HG03432 (cell line): Measurements from ENCODE around the gene PERM1.
"Not testable (repeated sequence)": the region's sequence is repeated elsewhere in the genome, so short reads cannot be mapped to it uniquely, and the experiment has no call there.

Source experiments
- ATAC-seq: cut with Tn5 transposase; IDR thresholded peaks from one replicate; pipeline ENCODE4 v1.9.1; 2021; ENCODE audit warnings: mild to moderate bottlenecking, moderate library complexity; ENCODE audit not compliant: unreplicated experiment

PERM1 gene

GRCh38 chr1:1014799-1015681 is 33.1 kb upstream of the PERM1 start:
- ATAC-seq = no peak

GRCh38 chr1:1013922-1014648 is 32.2 kb upstream of the PERM1 start:
- ATAC-seq = no peak

- peak; percentile 84 for ATAC-seq
These were observed 31.4 kb upstream of the PERM1 start, which contains the start of gene ISG15 for GRCh38 chr1:1013105-1013921. Gene ISG15, plus strand, starts transcription at chr1:1013497. Its CDS starts 77 bp downstream, at chr1:1013574.

- ATAC-seq = not testable (repeated sequence)
These were observed 30.8 kb upstream of the PERM1 start for GRCh38 chr1:1012736-1013104.

- no peak for ATAC-seq
These were observed 29.6 kb upstream of the PERM1 start for GRCh38 chr1:1011396-1011949.

GRCh38 chr1:1010131-1010530 is 28.2 kb upstream of the PERM1 start:
- not testable (repeated sequence) for ATAC-seq

GRCh38 chr1:1006305-1007159 is 24.6 kb upstream of the PERM1 start:
- ATAC-seq = no peak

- ATAC-seq = no peak
These were observed 23.9 kb upstream of the PERM1 start for GRCh38 chr1:1005774-1006304.

GRCh38 chr1:1004780-1005697 is 23.1 kb upstream of the PERM1 start:
- ATAC-seq = no peak

GRCh38 chr1:1004420-1004779 is 22.5 kb upstream of the PERM1 start:
- no peak for ATAC-seq

- ATAC-seq = no peak
These were observed 21.9 kb upstream of the PERM1 start for GRCh38 chr1:1003618-1004419.

GRCh38 chr1:1001057-1001783 is 19.3 kb upstream of the PERM1 start:
- no peak for ATAC-seq

- peak; percentile 17 for ATAC-seq
These were observed 18.6 kb upstream of the PERM1 start for GRCh38 chr1:1000357-1001056.

- ATAC-seq = peak; percentile 46
These were observed 17.9 kb upstream of the PERM1 start, which contains the start of gene HES4 for GRCh38 chr1:999725-1000356. Gene HES4, minus strand, starts transcription at chr1:1000097. Its CDS starts 124 bp downstream, at chr1:999973.

GRCh38 chr1:998995-999724 is 17.3 kb upstream of the PERM1 start:
- ATAC-seq = no peak

- ATAC-seq = no peak
These were observed 16.8 kb upstream of the PERM1 start for GRCh38 chr1:998745-998994.
